KMS-11 (cell line): Measurements from ENCODE around the gene NECAB3.
A peak's percentile ranks its signal among the peaks of the same experiment; 100 is the strongest.

Source experiments
- H2AFZ ChIP-seq: fragments of 200-600 bp; sonication (generic); 2 replicates; pipeline ENCODE4 v1.6.1; 2016; ENCODE audit warnings: antibody characterized with exemption, mixed run types, low read depth
- H3K27ac ChIP-seq: fragments of 200-600 bp; sonication (generic); 2 replicates; pipeline ENCODE4 v1.6.1; 2016; ENCODE audit warnings: mild to moderate bottlenecking, mixed run types
- H3K27me3 ChIP-seq: fragments of 200-600 bp; sonication (generic); 2 replicates; pipeline ENCODE4 v1.6.1; 2017; ENCODE audit warnings: mild to moderate bottlenecking, low read depth, mixed run types, moderate library complexity; ENCODE audit not compliant: insufficient read depth
- H3K36me3 ChIP-seq: fragments of 200-600 bp; sonication (generic); 2 replicates; pipeline ENCODE4 v1.6.1; 2017; ENCODE audit warnings: mild to moderate bottlenecking, mixed run types; ENCODE audit not compliant: insufficient read depth
- H3K4me1 ChIP-seq: fragments of 200-600 bp; sonication (generic); 2 replicates; pipeline ENCODE4 v1.6.1; 2016; ENCODE audit warnings: mild to moderate bottlenecking, low read depth, mixed run types; ENCODE audit not compliant: poor library complexity, severe bottlenecking
- H3K4me2 ChIP-seq: fragments of 200-600 bp; sonication (generic); 2 replicates; pipeline ENCODE4 v1.7.0; 2016; ENCODE audit warnings: mild to moderate bottlenecking, mixed run types
- H3K4me3 ChIP-seq: fragments of 200-600 bp; sonication (generic); IDR thresholded peaks from 2 replicates; pipeline ENCODE4 v1.6.1; 2017; ENCODE audit warnings: low read depth, low read length, mixed read lengths; ENCODE audit not compliant: insufficient read depth
- H3K79me2 ChIP-seq: fragments of 200-600 bp; sonication (generic); 2 replicates; pipeline ENCODE4 v1.6.1; 2016; ENCODE audit warnings: low read depth, mixed run types; ENCODE audit not compliant: insufficient read depth
- H3K9ac ChIP-seq: fragments of 200-600 bp; sonication (generic); 2 replicates; pipeline ENCODE4 v1.6.1; 2016; ENCODE audit warnings: mild to moderate bottlenecking, mixed run types
- H4K20me1 ChIP-seq: fragments of 200-600 bp; sonication (generic); 2 replicates; pipeline ENCODE4 v1.6.1; 2016; ENCODE audit warnings: mild to moderate bottlenecking, mixed run types; ENCODE audit not compliant: insufficient read depth
- TF ChIP-seq, protein P1 (sequence below): fragments of 200-600 bp; sonication (generic); conservative IDR thresholded peaks from 2 replicates; pipeline ENCODE4 v1.6.1; 2017; ENCODE audit warnings: low read depth, mild to moderate bottlenecking, antibody characterized with exemption, low read length, moderate library complexity, mixed read lengths

The NECAB3 gene

DNA sequence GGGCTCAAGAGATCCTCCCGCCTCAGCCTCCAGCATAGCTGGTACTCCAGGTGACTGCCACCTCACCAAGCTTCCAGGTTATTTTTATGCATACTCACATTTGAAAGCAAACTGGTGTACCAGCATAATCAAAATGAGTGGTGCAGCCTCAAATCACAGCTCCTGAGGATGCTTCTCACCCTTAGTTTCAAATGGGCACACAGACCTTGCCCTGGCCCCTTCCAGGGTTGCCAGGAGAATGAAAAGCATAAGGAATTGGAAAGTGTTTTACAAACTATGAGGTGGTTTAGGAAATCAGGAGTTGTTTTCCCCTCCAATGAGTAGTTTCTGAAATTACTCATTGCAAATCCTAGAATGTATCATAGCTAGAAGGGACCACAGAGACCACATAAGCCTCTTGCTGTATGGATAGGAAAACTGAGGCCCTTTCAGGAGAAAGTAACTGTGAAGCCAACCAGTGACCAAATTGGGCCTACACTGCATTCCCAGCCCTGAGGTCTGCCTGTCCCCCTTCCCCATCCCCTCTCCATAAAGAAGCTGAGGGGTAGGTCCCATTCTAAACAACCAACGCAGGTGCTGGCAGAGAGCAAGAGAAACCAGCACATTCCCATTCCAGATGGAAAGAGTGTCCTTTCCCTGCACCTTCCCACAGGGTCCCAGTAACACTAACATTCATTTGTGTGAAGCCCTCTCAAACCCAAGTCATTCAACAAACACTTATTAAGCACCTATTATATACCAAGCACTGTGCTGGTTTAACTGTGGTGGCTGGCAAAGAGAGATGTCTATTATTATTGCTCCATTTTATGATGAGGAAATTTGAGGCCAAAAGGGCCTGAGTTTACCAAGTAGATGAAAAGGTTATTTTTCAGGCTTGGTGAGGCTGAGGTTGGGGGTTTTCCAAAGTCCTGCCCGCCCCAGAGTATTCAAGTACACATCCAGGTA, 14.0 kb upstream of the NECAB3 start:
- Histone ChIP-seq H3K27ac (no peak overlapping the region), H3K27me3 (no peaks in the 10 kb centered on the region), H3K79me2 (peaks cover 23% of the 10 kb centered on the region), H4K20me1 (peaks cover 13% of the 10 kb centered on the region), H2AFZ (no peak overlapping the region), H3K36me3 (no peaks in the 10 kb centered on the region), H3K4me3 (no peak overlapping the region), H3K9ac (no peak overlapping the region), H3K4me2 (no peak overlapping the region), H3K4me1 (peaks cover 44% of the 10 kb centered on the region)
- TF ChIP-seq, protein P1, sequence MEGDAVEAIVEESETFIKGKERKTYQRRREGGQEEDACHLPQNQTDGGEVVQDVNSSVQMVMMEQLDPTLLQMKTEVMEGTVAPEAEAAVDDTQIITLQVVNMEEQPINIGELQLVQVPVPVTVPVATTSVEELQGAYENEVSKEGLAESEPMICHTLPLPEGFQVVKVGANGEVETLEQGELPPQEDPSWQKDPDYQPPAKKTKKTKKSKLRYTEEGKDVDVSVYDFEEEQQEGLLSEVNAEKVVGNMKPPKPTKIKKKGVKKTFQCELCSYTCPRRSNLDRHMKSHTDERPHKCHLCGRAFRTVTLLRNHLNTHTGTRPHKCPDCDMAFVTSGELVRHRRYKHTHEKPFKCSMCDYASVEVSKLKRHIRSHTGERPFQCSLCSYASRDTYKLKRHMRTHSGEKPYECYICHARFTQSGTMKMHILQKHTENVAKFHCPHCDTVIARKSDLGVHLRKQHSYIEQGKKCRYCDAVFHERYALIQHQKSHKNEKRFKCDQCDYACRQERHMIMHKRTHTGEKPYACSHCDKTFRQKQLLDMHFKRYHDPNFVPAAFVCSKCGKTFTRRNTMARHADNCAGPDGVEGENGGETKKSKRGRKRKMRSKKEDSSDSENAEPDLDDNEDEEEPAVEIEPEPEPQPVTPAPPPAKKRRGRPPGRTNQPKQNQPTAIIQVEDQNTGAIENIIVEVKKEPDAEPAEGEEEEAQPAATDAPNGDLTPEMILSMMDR: no peak

DNA sequence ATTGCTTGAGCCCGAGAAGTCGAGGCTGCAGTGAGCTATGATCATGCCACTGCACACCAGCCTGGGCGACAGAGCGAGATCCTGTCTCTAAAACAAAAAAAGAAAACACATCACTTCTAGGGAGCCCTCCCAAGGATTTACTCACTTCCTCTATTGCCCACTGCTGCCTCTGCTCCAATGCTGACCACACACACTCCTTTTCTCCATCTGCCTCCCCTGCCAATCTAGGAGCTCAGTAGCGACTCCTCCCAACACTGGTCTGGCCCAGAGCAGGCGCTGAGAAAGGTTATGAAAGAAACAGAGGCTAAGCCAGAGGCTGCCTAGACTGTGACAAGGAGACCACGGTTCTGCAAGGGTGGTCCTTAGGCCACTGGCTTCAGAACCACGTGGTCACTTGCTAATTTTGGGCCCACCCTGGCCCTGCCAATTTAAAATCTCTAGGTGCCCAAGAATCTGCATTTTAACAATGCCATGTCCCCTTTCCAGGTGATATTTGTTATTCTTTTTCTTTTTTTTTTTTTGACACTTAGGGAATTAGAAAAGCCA, 13.2 kb upstream of the NECAB3 start:
- Histone ChIP-seq H4K20me1 (peaks cover 13% of the 10 kb centered on the region), H3K79me2 (peaks cover 31% of the 10 kb centered on the region), H3K4me1 (peaks cover 52% of the 10 kb centered on the region), H2AFZ (peak overlapping the region; percentile 91), H3K4me3 (no peak overlapping the region), H3K36me3 (no peaks in the 10 kb centered on the region), H3K4me2 (peak overlapping the region; percentile 61; the same call in 1 of the 2 replicates), H3K27ac (no peak overlapping the region), H3K27me3 (no peaks in the 10 kb centered on the region), H3K9ac (no peak overlapping the region)
- TF ChIP-seq, protein P1: no peak

DNA sequence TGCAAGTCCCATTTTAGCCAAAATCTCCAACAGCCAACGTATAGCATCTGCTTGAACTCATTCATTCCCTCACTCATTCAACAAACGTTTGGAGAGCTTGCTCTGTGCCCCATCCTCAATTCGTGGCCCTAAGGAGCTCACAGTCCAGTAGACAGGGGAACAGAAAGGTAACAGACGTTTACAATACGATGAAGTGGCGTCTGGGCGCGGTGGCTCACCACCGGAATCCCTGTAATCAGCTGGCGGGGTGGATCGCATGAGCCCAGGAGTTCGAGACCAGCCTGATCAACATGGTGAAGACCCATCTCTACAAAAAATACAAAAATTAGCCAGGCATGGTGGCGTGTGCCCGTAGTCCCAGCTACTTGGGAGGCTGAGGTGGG, 12.7 kb upstream of the NECAB3 start:
- peak overlapping the region; percentile 91 for H2AFZ ChIP-seq
- peaks cover 57% of the 10 kb centered on the region for H3K4me1 ChIP-seq
- no peaks in the 10 kb centered on the region for H3K27me3 ChIP-seq
- TF ChIP-seq, protein P1: no peak
- H4K20me1 ChIP-seq: peaks cover 13% of the 10 kb centered on the region
- peaks cover 36% of the 10 kb centered on the region for H3K79me2 ChIP-seq
- H3K4me2 ChIP-seq: peak overlapping the region; percentile 61
- no peak overlapping the region for H3K27ac ChIP-seq
- H3K4me3 ChIP-seq: no peak overlapping the region
- no peaks in the 10 kb centered on the region for H3K36me3 ChIP-seq
- H3K9ac ChIP-seq: no peak overlapping the region

DNA sequence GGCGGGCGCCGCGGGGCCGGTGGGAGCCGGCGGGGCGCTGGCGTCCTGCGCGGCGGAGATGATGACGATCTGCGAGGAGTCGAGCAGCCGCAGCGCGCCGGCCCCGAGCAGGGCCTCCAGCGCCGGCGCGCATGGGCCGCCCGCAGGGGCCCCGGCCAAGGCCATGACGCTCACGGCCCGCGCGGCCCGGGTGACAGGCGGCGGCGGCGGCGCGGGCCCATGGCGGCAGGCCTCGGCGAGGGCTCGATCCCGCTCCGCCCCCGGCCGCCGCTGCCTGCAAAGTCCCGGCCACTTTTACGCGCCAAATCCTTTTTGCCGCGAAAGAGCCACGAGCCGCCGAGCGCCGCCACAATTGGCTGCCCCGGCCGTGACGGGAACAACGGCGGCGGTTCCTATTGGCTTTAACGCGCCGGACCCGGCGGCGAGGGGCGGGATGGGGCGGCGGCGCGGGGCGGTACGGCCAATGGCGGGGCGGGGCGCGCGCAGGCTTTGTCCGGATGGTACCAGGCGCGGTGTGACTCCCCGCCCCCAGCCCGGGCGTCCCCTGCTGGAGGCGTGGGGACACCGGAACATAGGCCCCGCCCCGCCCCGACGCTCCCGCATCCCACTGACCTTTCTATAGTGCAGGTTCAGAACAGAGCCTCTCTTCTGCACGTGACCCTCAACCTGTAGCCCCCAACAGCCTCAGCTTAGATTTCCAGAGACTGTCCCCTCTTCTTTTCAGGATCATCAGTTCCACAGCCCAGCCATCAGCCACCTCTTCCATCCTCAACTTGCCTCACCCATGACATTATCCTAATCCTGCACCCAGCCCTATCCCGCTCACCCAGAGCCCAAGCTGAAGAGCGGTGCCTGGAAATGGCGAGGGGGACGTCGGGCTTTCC, 12.1 kb upstream of the NECAB3 start, which contains the start of gene E2F1:
TSS of gene E2F1 (minus strand) at position 286 of the 884 bp plus-strand sequence. CDS start at position 165, 121 bp downstream.
- Histone ChIP-seq H4K20me1 (peaks cover 16% of the 10 kb centered on the region), H3K27me3 (no peaks in the 10 kb centered on the region), H3K9ac (peak within 1 kb of the TSS; percentile 72; the same call in 1 of the 2 replicates), H2AFZ (peak within 1 kb of the TSS; percentile 91), H3K79me2 (peaks cover 41% of the 10 kb centered on the region), H3K4me3 (no peak within 1 kb of the TSS), H3K4me2 (peak within 1 kb of the TSS; percentile 91), H3K27ac (peak within 1 kb of the TSS; percentile 67), H3K4me1 (peaks cover 62% of the 10 kb centered on the region), H3K36me3 (no peaks in the 10 kb centered on the region)
- TF ChIP-seq, protein P1: no peak
